ENCODE data around the gene TAS1R2.

- no peak for TF ChIP-seq EZH2 (IDR thresholded peaks at IDR 0.05)
- TF ChIP-seq POLR2AphosphoS5 (IDR thresholded peaks at IDR 0.05; ENCODE audit: borderline replicate concordance, low read depth, low read length), result no peak
- TF ChIP-seq FOXP2 (optimal IDR thresholded peaks at IDR 0.05; ENCODE audit: control extremely low read depth, extremely low read length, insufficient read depth), result no peak
Measured at GRCh38 chr1:18874600-18874999, 15.1 kb upstream of the TAS1R2 start.

Data from SK-N-MC (cell line).